ENCODE results near the gene CXCL1.

The CXCL1 gene

GRCh38 chr4:73908965-73909364 is 39.8 kb downstream of the CXCL1 start:
- TF ChIP-seq EZH2phosphoT487 (conservative IDR thresholded peaks at IDR 0.05; ENCODE audit: low read length) = no peak
- TF ChIP-seq CTCF (IDR thresholded peaks at IDR 0.05; ENCODE audit: insufficient read depth, low read length, poor library complexity, severe bottlenecking) = no peak

GRCh38 chr4:73911746-73912145 is 42.6 kb downstream of the CXCL1 start:
- Histone ChIP-seq H3K79me2 (ENCODE audit: insufficient read depth, low read length) (no peaks in the 10 kb centered on the region), H3K36me3 (ENCODE audit: low read length) (no peaks in the 10 kb centered on the region), H3K4me3 (ENCODE audit: insufficient read depth, low read length, poor library complexity, severe bottlenecking) (no peak overlapping the region), H3F3A (ENCODE audit: insufficient read depth) (no peaks in the 10 kb centered on the region), H3K27ac (ENCODE audit: low read depth, low read length) (no peak overlapping the region), H3K27me3 (ENCODE audit: low read length) (no peaks in the 10 kb centered on the region), H3K4me2 (ENCODE audit: low read depth, low read length, poor library complexity, severe bottlenecking) (no peak overlapping the region), H3K9ac (ENCODE audit: low read length) (no peak overlapping the region), H4K20me1 (ENCODE audit: low read depth, low read length) (no peaks in the 10 kb centered on the region), H3K9me2 (replicated peaks; ENCODE audit: insufficient read depth, low read length) (no peaks in the 10 kb centered on the region), H3K9me3 (ENCODE audit: insufficient read depth, low read length) (no peaks in the 10 kb centered on the region), H2AFZ (ENCODE audit: low read depth, low read length, severe bottlenecking) (no peak overlapping the region)
- TF ChIP-seq EZH2phosphoT487 (conservative IDR thresholded peaks at IDR 0.05; ENCODE audit: low read length) = no peak
- no peak for TF ChIP-seq CTCF (IDR thresholded peaks at IDR 0.05; ENCODE audit: insufficient read depth, low read length, poor library complexity, severe bottlenecking)

More at GRCh38 chr4:73908965-73909364, 39.8 kb downstream of the CXCL1 start:
- no peak overlapping the region for H3K27ac ChIP-seq (ENCODE audit: low read depth, low read length)
- H2AFZ ChIP-seq (ENCODE audit: low read depth, low read length, severe bottlenecking) = no peak overlapping the region
- H3K4me3 ChIP-seq (ENCODE audit: insufficient read depth, low read length, poor library complexity, severe bottlenecking) = no peak overlapping the region
- no peaks in the 10 kb centered on the region for H3K79me2 ChIP-seq (ENCODE audit: insufficient read depth, low read length)
- no peaks in the 10 kb centered on the region for H3K9me3 ChIP-seq (ENCODE audit: insufficient read depth, low read length)
- H3K36me3 ChIP-seq (ENCODE audit: low read length) = no peaks in the 10 kb centered on the region
- H3K9me2 ChIP-seq (replicated peaks; ENCODE audit: insufficient read depth, low read length) = no peaks in the 10 kb centered on the region
- H3K27me3 ChIP-seq (ENCODE audit: low read length) = no peaks in the 10 kb centered on the region
- no peaks in the 10 kb centered on the region for H3F3A ChIP-seq (ENCODE audit: insufficient read depth)
- H3K4me2 ChIP-seq (ENCODE audit: low read depth, low read length, poor library complexity, severe bottlenecking) = no peak overlapping the region
- no peaks in the 10 kb centered on the region for H4K20me1 ChIP-seq (ENCODE audit: low read depth, low read length)
- H3K9ac ChIP-seq (ENCODE audit: low read length) = no peak overlapping the region

- H3K79me2 ChIP-seq (ENCODE audit: insufficient read depth, low read length) = no peaks in the 10 kb centered on the region
- H3K27ac ChIP-seq (ENCODE audit: low read depth, low read length) = no peak overlapping the region
- H3K4me3 ChIP-seq (ENCODE audit: insufficient read depth, low read length, poor library complexity, severe bottlenecking) = no peak overlapping the region
- H3K27me3 ChIP-seq (ENCODE audit: low read length) = no peaks in the 10 kb centered on the region
- no peaks in the 10 kb centered on the region for H3F3A ChIP-seq (ENCODE audit: insufficient read depth)
- no peak overlapping the region for H3K4me2 ChIP-seq (ENCODE audit: low read depth, low read length, poor library complexity, severe bottlenecking)
- no peaks in the 10 kb centered on the region for H3K36me3 ChIP-seq (ENCODE audit: low read length)
- H3K9ac ChIP-seq (ENCODE audit: low read length) = no peak overlapping the region
- no peak overlapping the region for H2AFZ ChIP-seq (ENCODE audit: low read depth, low read length, severe bottlenecking)
- H4K20me1 ChIP-seq (ENCODE audit: low read depth, low read length) = no peaks in the 10 kb centered on the region
- H3K9me3 ChIP-seq (ENCODE audit: insufficient read depth, low read length) = no peaks in the 10 kb centered on the region
- H3K9me2 ChIP-seq (replicated peaks; ENCODE audit: insufficient read depth, low read length) = no peaks in the 10 kb centered on the region
- TF ChIP-seq EZH2phosphoT487 (conservative IDR thresholded peaks at IDR 0.05; ENCODE audit: low read length) (no peak), CTCF (IDR thresholded peaks at IDR 0.05; ENCODE audit: insufficient read depth, low read length, poor library complexity, severe bottlenecking) (no peak)
Observed at GRCh38 chr4:73912191-73912590, 43.0 kb downstream of the CXCL1 start.
